SU-DHL-6 (cell line): ENCODE data around the gene LRRC8E.

Experiments
- H2AFZ ChIP-seq: fragments of 200-600 bp; sonication (generic); 2 replicates; pipeline ENCODE4 v1.6.1; 2014; ENCODE audit warnings: low read depth, mild to moderate bottlenecking, moderate library complexity, mixed read lengths, antibody characterized with exemption, low read length; ENCODE audit not compliant: severe bottlenecking
- H3F3A ChIP-seq: fragments of 200-600 bp; shearing (Covaris generic); 2 replicates; pipeline ENCODE4 v1.6.0; 2016; ENCODE audit warnings: antibody characterized with exemption, mild to moderate bottlenecking; ENCODE audit not compliant: insufficient read depth
- H3K27ac ChIP-seq: fragments of 200-600 bp; sonication (generic); 2 replicates; pipeline ENCODE4 v1.5.1; 2016; ENCODE audit warnings: low read depth, mild to moderate bottlenecking, low read length, moderate library complexity, mixed read lengths
- H3K27me3 ChIP-seq: fragments of 200-600 bp; sonication (generic), shearing (Covaris generic); 2 replicates; pipeline ENCODE4 v1.6.0; 2014; ENCODE audit warnings: mild to moderate bottlenecking, low read length
- H3K36me3 ChIP-seq: fragments of 200-600 bp; sonication (generic); 2 replicates; pipeline ENCODE4 v1.6.1; 2014; ENCODE audit warnings: mild to moderate bottlenecking, low read length, mixed read lengths
- H3K4me2 ChIP-seq: fragments of 300-600, 200-600 bp; shearing (Covaris generic), sonication (generic); 2 replicates; pipeline ENCODE4 v1.6.0; 2014; ENCODE audit warnings: low read length, low read depth, mild to moderate bottlenecking; ENCODE audit not compliant: poor library complexity, severe bottlenecking
- H3K4me3 ChIP-seq: fragments of 200-600 bp; sonication (generic); 2 replicates; pipeline ENCODE4 v1.5.1; 2014; ENCODE audit warnings: antibody characterized with exemption, low read length, mild to moderate bottlenecking, mixed read lengths; ENCODE audit not compliant: insufficient read depth, poor library complexity, severe bottlenecking
- H3K79me2 ChIP-seq: fragments of 200-600 bp; sonication (generic); 2 replicates; pipeline ENCODE4 v1.6.1; 2014; ENCODE audit warnings: mild to moderate bottlenecking, low read length, moderate library complexity; ENCODE audit not compliant: insufficient read depth
- H3K9ac ChIP-seq: fragments of 200-600 bp; sonication (generic); 2 replicates; pipeline ENCODE4 v1.7.0; 2014; ENCODE audit warnings: mild to moderate bottlenecking, low read length
- H3K9me2 ChIP-seq: fragments of 200-600 bp; sonication (generic); replicated peaks from 2 replicates; pipeline ENCODE4 v1.6.1; 2014; ENCODE audit warnings: low read length; ENCODE audit not compliant: insufficient read depth
- H3K9me3 ChIP-seq: fragments of 200-600 bp; sonication (generic); 2 replicates; pipeline ENCODE4 v1.6.1; 2014; ENCODE audit warnings: low read length, mixed read lengths; ENCODE audit not compliant: insufficient read depth
- H4K20me1 ChIP-seq: fragments of 200-600 bp; sonication (generic); 2 replicates; pipeline ENCODE4 v1.6.1; 2014; ENCODE audit warnings: low read depth, mild to moderate bottlenecking, antibody characterized with exemption, low read length, moderate library complexity, mixed read lengths
- EZH2phosphoT487 ChIP-seq: fragments of 200-600 bp; sonication (generic), shearing (Covaris generic); conservative IDR thresholded peaks from 2 replicates; pipeline ENCODE4 v1.6.1; 2018; ENCODE audit warnings: mild to moderate bottlenecking, antibody characterized with exemption, low read length, moderate library complexity, mixed read lengths
- TF ChIP-seq, protein P1 (sequence below): fragments of 200-600 bp; sonication (generic); IDR thresholded peaks from one replicate; pipeline ENCODE4 v1.5.1; 2017; ENCODE audit warnings: antibody characterized with exemption, mild to moderate bottlenecking, low read length, moderate library complexity; ENCODE audit not compliant: insufficient read depth, poor library complexity, severe bottlenecking

LRRC8E gene

DNA sequence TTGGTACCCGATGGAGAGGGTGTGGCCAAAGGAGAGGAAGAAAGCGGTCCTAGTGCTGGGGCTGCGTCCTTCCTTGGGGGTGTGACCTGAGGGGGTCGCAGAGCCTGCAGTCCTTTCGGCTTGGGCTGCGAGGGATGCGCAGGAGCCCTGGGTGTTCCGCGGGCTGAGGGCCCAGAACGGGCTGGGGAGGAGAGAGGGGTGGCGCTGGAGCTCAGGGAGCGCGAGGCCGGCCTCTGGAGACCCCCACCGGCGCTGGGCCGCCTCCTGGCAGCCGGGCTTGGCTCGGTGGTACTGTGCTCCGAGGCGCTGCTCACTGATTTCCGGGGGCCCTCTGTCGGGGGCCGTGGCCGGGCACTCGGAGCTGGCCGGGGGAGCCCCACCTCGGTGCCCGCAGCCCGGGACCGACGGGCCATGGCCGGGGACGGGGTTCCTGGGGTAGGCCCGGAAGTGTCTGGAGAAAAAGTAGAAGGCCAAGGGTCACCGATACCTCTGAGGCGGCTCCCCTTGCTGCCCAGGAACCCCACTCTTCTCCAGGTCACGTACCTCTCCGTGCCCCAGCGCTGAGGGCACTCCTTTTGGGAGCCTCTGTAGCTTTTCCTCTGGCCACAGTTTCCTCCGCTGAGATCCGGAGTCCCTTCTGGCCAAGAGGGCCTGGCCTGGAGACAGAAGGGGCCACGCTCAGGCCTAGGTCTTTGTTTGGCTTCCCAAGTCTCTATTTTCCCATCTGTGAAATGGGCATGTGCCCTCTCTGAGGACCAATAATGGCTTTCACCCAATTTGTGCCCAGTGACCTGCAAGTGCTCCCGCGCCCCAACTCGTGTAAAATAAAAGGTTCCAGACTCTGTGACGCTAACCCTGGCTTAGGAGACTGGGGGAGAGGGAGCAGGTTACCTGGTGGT is 15.8 kb upstream of the LRRC8E start:
- H2AFZ ChIP-seq = no peak overlapping the region
- H3K9me2 ChIP-seq = no peaks in the 10 kb centered on the region
- H3K9me3 ChIP-seq = no peaks in the 10 kb centered on the region
- H3K9ac ChIP-seq = no peak overlapping the region
- no peak overlapping the region for H3K4me2 ChIP-seq
- H3K4me3 ChIP-seq = no peak overlapping the region
- no peak for TF ChIP-seq EZH2phosphoT487
- TF ChIP-seq, protein P1, sequence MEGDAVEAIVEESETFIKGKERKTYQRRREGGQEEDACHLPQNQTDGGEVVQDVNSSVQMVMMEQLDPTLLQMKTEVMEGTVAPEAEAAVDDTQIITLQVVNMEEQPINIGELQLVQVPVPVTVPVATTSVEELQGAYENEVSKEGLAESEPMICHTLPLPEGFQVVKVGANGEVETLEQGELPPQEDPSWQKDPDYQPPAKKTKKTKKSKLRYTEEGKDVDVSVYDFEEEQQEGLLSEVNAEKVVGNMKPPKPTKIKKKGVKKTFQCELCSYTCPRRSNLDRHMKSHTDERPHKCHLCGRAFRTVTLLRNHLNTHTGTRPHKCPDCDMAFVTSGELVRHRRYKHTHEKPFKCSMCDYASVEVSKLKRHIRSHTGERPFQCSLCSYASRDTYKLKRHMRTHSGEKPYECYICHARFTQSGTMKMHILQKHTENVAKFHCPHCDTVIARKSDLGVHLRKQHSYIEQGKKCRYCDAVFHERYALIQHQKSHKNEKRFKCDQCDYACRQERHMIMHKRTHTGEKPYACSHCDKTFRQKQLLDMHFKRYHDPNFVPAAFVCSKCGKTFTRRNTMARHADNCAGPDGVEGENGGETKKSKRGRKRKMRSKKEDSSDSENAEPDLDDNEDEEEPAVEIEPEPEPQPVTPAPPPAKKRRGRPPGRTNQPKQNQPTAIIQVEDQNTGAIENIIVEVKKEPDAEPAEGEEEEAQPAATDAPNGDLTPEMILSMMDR = no peak
- H3K27me3 ChIP-seq = no peaks in the 10 kb centered on the region
- no peaks in the 10 kb centered on the region for H3K36me3 ChIP-seq
- no peaks in the 10 kb centered on the region for H4K20me1 ChIP-seq
- no peaks in the 10 kb centered on the region for H3K79me2 ChIP-seq
- H3F3A ChIP-seq = peaks cover 11% of the 10 kb centered on the region
- H3K27ac ChIP-seq = no peak overlapping the region

DNA sequence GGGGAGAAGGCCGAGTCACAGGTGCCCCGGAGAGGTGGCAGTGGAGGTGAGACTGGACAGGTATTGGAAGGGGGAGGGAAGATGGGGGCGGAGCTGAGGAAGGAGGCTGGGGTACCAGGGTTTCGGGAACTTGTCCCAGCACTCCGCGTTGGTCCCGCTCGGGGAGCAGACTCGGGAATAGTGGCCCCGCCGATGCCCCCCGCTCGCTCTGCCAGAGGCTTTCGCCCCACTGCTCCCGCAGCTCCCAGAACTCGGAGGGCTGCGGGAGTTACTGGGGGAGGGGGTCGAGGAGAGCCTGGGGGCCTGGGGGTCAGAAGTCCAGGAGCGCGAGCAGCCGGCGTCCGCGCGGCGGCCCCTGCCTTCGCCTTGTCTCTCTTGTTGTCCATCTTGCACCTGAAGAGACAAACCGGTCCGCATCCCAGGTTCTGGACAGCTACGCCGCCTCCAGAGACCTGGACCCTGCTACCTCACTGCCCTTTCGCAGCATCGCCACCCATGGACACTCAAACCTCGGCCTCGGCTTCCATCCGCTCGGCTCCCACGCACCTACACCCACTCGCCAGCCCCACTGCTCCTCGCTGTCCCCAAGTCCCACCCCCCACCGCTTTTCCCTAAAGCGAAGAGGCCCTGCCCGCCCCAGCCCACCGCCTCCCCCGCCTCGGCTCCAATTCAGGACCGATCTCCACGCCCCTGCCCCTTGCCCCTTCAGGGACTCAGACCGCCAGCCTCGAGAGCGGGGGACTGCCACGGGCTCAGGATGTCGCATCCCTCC is 14.8 kb upstream of the LRRC8E start:
- no peak overlapping the region for H3K27ac ChIP-seq
- H3K27me3 ChIP-seq = no peaks in the 10 kb centered on the region
- no peak overlapping the region for H3K4me2 ChIP-seq
- TF ChIP-seq, protein P1 = no peak
- TF ChIP-seq EZH2phosphoT487 = no peak
- no peak overlapping the region for H3K4me3 ChIP-seq
- no peaks in the 10 kb centered on the region for H3K79me2 ChIP-seq
- H3F3A ChIP-seq = peaks cover 11% of the 10 kb centered on the region
- H3K9me3 ChIP-seq = no peaks in the 10 kb centered on the region
- H3K9me2 ChIP-seq = no peaks in the 10 kb centered on the region
- no peaks in the 10 kb centered on the region for H4K20me1 ChIP-seq
- no peak overlapping the region for H2AFZ ChIP-seq
- no peak overlapping the region for H3K9ac ChIP-seq
- no peaks in the 10 kb centered on the region for H3K36me3 ChIP-seq

DNA sequence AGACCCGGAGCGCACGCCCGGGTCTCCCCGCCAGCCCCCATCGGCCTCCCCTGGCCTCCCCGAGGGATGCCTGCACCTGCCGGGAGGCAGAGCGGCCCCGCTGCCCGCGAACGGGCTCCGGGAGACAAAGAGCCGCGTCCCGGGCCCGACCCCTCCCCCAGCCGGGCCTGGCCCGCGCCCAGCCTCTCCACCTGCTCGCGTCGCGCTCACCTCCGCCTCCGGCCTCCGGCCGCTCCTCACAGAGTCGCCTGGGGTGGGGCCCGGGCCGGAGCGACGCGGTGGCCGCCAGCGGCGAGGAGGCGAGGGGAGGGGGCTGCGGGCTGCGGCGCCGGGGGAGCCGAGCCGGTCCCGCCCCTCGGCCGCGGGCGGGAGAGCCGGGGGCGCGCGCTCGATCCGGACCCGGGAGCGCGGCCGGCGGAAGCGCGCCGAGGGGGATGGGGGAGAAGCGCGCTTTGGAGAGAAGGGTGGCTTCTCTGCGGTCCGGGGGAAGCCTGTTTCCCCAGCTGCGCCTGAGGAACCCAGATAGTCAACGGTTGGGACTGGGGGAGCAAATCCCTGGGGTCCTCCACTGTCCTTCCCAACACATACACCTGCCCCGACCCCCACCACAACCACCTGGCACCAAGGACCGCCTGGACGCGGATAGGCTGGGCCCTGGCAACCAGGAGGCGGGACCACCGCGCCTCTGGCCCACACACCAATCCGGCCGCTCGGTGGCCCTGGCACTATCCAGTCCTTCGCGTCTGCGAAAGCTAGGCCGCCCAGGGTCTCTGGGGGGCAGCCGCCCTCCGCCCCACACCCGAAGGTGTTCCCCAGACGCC is 14.0 kb upstream of the LRRC8E start, which contains the start of gene PRR36:
TSS of gene PRR36 (minus strand) at position 315 of the 821 bp plus-strand sequence. CDS start 701 bp downstream, outside the sequence.
- Histone ChIP-seq H2AFZ (no peak within 1 kb of the TSS), H3K79me2 (no peaks in the 10 kb centered on the region), H3K27me3 (no peaks in the 10 kb centered on the region), H3K27ac (no peak within 1 kb of the TSS), H3F3A (peaks cover 11% of the 10 kb centered on the region), H3K9ac (no peak within 1 kb of the TSS), H4K20me1 (no peaks in the 10 kb centered on the region), H3K36me3 (no peaks in the 10 kb centered on the region), H3K9me2 (no peaks in the 10 kb centered on the region), H3K4me2 (no peak within 1 kb of the TSS), H3K9me3 (no peaks in the 10 kb centered on the region), H3K4me3 (no peak within 1 kb of the TSS)
- TF ChIP-seq EZH2phosphoT487 = no peak
- TF ChIP-seq, protein P1 = no peak
